ENCODE measurements around the gene SH3BP5L.

Gene SH3BP5L

GRCh38 chr1:248825909-248826760, at the start of gene SH3BP5L:
Gene SH3BP5L, minus strand, starts transcription at chr1:248825915. Its CDS starts 980 bp downstream, at chr1:248824935.
- peak; percentile 77 for DNase-seq (ENCODE audit: low read depth)

GRCh38 chr1:248873993-248874533, 48.3 kb upstream of the SH3BP5L start:
- peak; percentile 74 for DNase-seq (ENCODE audit: low read depth)

- DNase-seq (ENCODE audit: low read depth): peak; percentile 94
Observed at GRCh38 chr1:248873409-248873992, 47.8 kb upstream of the SH3BP5L start.

- peak; percentile 35 for DNase-seq (ENCODE audit: low read depth)
Observed at GRCh38 chr1:248872752-248873408, 47.2 kb upstream of the SH3BP5L start.

GRCh38 chr1:248871837-248872401, 46.2 kb upstream of the SH3BP5L start:
- DNase-seq (ENCODE audit: low read depth): no peak

- DNase-seq (ENCODE audit: low read depth): peak; percentile 70
Observed at GRCh38 chr1:248862998-248863881, 37.5 kb upstream of the SH3BP5L start.

- DNase-seq (ENCODE audit: low read depth): no peak
Observed at GRCh38 chr1:248862695-248862997, 36.9 kb upstream of the SH3BP5L start.

DNA sequence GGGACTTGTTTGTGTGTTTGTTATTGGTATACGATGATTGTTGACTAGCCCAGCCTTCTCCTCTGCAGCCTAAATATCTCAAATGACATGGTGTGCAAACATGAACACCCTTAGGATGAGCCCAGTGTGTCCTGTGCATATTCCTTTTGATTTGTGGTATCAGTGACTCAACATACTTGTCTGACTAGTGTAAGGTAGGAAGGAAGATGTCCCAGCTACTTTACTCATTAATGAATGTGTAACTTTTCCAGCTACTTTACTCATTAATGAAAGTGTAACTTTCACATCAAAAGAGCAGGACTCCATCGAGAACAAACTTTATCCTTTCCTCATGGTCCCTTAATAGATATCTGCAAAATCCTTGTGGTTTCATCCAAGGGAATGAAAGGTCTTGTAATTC, 35.9 kb upstream of the SH3BP5L start:
- DNase-seq (ENCODE audit: low read depth): no peak

DNA sequence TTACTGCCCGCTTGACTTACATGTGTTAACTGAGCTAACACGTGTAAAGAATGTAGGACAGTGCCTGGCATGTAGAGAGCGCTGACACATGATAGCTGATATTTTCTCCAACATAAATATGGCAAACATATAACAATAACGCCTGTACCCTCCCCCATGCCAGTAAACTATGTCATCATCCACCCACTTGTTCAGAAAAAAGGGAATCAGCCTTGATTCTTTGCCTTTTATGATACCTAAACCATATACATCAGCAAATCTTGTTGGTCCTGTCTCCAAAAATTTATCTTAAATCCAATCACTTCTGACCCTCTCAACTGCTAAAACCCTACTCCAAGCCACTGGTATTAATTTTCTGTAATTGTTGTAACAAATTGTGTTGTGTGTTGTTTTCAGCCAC, 34.3 kb upstream of the SH3BP5L start:
- DNase-seq (ENCODE audit: low read depth): no peak

DNA sequence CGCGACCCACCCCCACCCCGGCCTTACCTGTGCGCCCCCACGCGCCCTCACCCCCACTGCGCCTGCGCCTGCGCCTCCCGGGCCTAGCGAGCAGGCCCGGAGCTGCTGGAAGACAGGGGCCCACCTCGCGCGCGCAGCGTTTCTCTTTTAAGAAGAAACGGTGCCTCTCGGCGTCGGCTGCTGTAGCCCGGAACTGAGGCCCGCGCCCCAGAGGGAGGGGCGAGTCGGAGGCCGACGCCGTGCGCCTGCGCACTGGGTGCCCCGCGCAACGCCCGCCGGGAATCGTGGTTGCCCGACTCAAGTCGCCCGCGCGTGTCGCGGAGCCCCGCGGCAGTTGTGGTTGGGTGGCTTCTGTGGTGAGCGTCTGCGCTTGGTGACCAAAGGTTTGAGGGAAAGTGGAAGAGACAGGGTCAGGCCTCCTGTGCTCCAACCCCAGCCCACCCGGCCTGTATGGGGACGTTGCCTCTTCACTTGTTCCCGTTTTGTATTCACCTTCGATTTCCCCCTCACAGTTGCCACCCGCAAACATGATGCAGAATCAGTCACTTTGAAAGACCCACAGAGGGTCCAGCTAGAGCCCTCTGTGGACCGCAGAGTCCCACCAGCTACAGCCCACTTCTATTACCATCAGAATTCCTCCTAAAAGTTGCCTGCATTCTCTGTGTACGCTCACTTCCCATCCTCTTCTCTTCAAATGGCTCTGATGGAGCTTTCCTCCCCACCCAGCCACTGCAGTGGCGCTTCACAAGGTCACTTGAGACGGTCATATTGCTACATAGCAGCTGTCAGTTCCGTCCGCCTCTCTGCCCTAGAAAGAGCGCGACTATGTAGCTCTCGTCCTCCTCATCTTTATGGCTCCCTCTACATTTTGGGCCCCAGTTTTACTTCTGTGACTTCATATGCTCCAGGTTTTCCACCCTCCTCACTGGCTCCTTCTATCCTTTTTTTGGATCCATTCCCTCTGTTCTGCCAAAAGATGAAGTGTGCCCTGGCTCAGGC, 33.5 kb upstream of the SH3BP5L start, which contains the start of gene ZNF692:
Gene ZNF692, minus strand, starts transcription at position 195 of the 999 bp plus-strand sequence. CDS start 776 bp downstream, outside the sequence.
- DNase-seq (ENCODE audit: low read depth): peak; percentile 91

GRCh38 chr1:248858096-248858890, 32.6 kb upstream of the SH3BP5L start:
- DNase-seq (ENCODE audit: low read depth): no peak

GRCh38 chr1:248857749-248858095, 32.0 kb upstream of the SH3BP5L start:
- DNase-seq (ENCODE audit: low read depth): no peak

GRCh38 chr1:248857201-248857600, 31.5 kb upstream of the SH3BP5L start:
- DNase-seq (ENCODE audit: low read depth): no peak

DNA sequence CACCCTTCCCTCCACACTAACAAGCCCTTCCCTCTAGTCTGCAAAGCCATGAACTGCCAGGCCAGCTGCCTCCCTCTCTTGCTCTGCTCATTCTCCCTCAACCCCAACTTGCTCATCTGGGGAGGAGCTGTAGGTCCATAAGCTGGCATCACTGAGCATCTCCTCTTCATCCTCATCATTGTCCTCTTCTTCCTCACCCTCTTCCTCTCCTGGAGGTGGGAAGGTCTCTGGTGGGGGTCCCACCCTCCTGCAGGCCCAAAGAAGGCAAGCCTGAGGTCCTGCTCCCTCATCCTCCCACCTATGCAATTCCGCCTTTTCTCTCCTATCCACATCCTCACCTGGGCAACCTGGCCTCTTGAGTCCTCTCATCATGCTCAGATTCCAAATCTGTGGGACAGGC, 30.5 kb upstream of the SH3BP5L start:
- DNase-seq (ENCODE audit: low read depth): no peak

GRCh38 chr1:248855580-248855979, 29.9 kb upstream of the SH3BP5L start:
- no peak for DNase-seq (ENCODE audit: low read depth)

GRCh38 chr1:248853663-248854375, 28.1 kb upstream of the SH3BP5L start:
- DNase-seq (ENCODE audit: low read depth): no peak

- DNase-seq (ENCODE audit: low read depth): no peak
Observed at GRCh38 chr1:248852481-248853405, 27.0 kb upstream of the SH3BP5L start.

- no peak for DNase-seq (ENCODE audit: low read depth)
Observed at GRCh38 chr1:248851390-248851789, 25.7 kb upstream of the SH3BP5L start.

All from stimulated activated CD8-positive, alpha-beta memory T cell treated with anti-CD3 and anti-CD28 coated beads, Interleukin-7, amount 100 ng/mL, for 24 hours (primary cell).